PFSK-1 (cell line): ENCODE data around the gene KIAA0586.

Experiments
- POLR2AphosphoS5 ChIP-seq: IDR thresholded peaks from 2 replicates; pipeline ENCODE4 v1.6.1; 2012; ENCODE audit warnings: low read depth, mild to moderate bottlenecking, control low read depth, low read length, moderate library complexity
- REST ChIP-seq, 2 experiments: IDR thresholded peaks; 2 replicates each; pipeline versions ENCODE4 v1.6.1 to v1.8.0; 2011 to 2012; ENCODE audit warnings: low read depth in 2 of 2, low read length in 2 of 2, control low read depth in 1 of 2, inconsistent platforms in 1 of 2, mild to moderate bottlenecking in 1 of 2, moderate library complexity in 1 of 2; ENCODE audit not compliant: insufficient read depth in 1 of 2
- SIN3A ChIP-seq: IDR thresholded peaks from 2 replicates; pipeline ENCODE4 v1.6.1; 2012; ENCODE audit warnings: mild to moderate bottlenecking, low read length, moderate library complexity, borderline replicate concordance; ENCODE audit not compliant: insufficient read depth

- TF ChIP-seq REST (IDR thresholded peaks at IDR 0.05; ENCODE audit: insufficient read depth in 1 of 2, low read depth in 2 of 2, low read length in 2 of 2) = no peak
- TF ChIP-seq POLR2AphosphoS5 = no peak
- no peak for TF ChIP-seq SIN3A
Measured at GRCh38 chr14:58560208-58560607, 132.7 kb downstream of the KIAA0586 start.
